Measurements from ENCODE around the gene COL1A1. TPM values are rescaled to one million over a fixed set of nuclear protein-coding genes. Genes with fewer than 3 reads are reported as not detected.
A peak's percentile ranks its signal among the peaks of the same experiment; 100 is the strongest.

Gene COL1A1
- total and polyA plus RNA-seq, 2 of the 13 experiments (the other 11 are each of a cell fraction or from before 2014, with no cell fraction given) = 0.05 TPM; not detected in 1

GRCh38 chr17:50151937-50152547 lies 49.4 kb downstream of the COL1A1 start (continued):
- TF ChIP-seq ZNF136 (CRISPR knock-in tag; IDR thresholded peaks at IDR 0.05; ENCODE audit: low read depth) = no peak
- no peak for TF ChIP-seq POLR2AphosphoS2 (IDR thresholded peaks at IDR 0.05; ENCODE audit: low read depth, low read length)
- TF ChIP-seq AGO2 (optimal IDR thresholded peaks at IDR 0.05; ENCODE audit: low read depth, low read length) = no peak
- no peak for TF ChIP-seq HOXA7 (CRISPR knock-in tag; IDR thresholded peaks at IDR 0.05)
- peak; percentile 17 for TF ChIP-seq HNRNPK (IDR thresholded peaks at IDR 0.05; ENCODE audit: low read depth, low read length, poor library complexity, severe bottlenecking)
- peak; percentile 67 for TF ChIP-seq U2AF1 (optimal IDR thresholded peaks at IDR 0.05; ENCODE audit: low read depth, low read length)
- TF ChIP-seq CHCHD3 (CRISPR knock-in tag; IDR thresholded peaks at IDR 0.05) = no peak
- no peak for TF ChIP-seq JARID2 (CRISPR knock-in tag; IDR thresholded peaks at IDR 0.05; ENCODE audit: insufficient replicate concordance)
- no peak for TF ChIP-seq RBAK (CRISPR knock-in tag; IDR thresholded peaks at IDR 0.05)
- no peak; the same call in 1 of the 2 replicates for TF ChIP-seq DPF2 (CRISPR knock-in tag; IDR thresholded peaks at IDR 0.05; ENCODE audit: borderline replicate concordance, low read depth)
- no peak for TF ChIP-seq REST (IDR thresholded peaks at IDR 0.05; ENCODE audit: borderline replicate concordance in 1 of 2, low read depth in 1 of 2, low read length in 2 of 2)
- TF ChIP-seq CSRNP1 (CRISPR knock-in tag; IDR thresholded peaks at IDR 0.05) = no peak
- 0 out of 2 replicates have a peak, but pooled peaks have one; percentile 29 for TF ChIP-seq ZNF333 (CRISPR knock-in tag; IDR thresholded peaks at IDR 0.05; ENCODE audit: borderline replicate concordance)
- TF ChIP-seq ZSCAN22 (CRISPR knock-in tag; IDR thresholded peaks at IDR 0.05) = no peak
- no peak for TF ChIP-seq NFYC (CRISPR knock-in tag; IDR thresholded peaks at IDR 0.05)
- no peak for TF ChIP-seq ZNF3 (CRISPR knock-in tag; IDR thresholded peaks at IDR 0.05)
- no peak for TF ChIP-seq ETV6 (CRISPR knock-in tag; conservative IDR thresholded peaks at IDR 0.05)
- peak; percentile 71 for TF ChIP-seq SALL1 (CRISPR knock-in tag; IDR thresholded peaks at IDR 0.05)
- no peak for TF ChIP-seq SCMH1 (CRISPR knock-in tag; IDR thresholded peaks at IDR 0.05; ENCODE audit: borderline replicate concordance)
- TF ChIP-seq SIN3B (IDR thresholded peaks at IDR 0.05; ENCODE audit: low read length) = no peak
- TF ChIP-seq ZNF777 (CRISPR knock-in tag; IDR thresholded peaks at IDR 0.05) = peak; percentile 65; the same call in 1 of the 2 replicates
- 0 out of 2 replicates have a peak, but pooled peaks have one; percentile 60 for TF ChIP-seq HIVEP1 (CRISPR knock-in tag; IDR thresholded peaks at IDR 0.05)
- peak; percentile 85; the same call in 1 of the 2 replicates for TF ChIP-seq ZNF331 (CRISPR knock-in tag; IDR thresholded peaks at IDR 0.05)
- peak; percentile 77 for TF ChIP-seq ZFY (CRISPR knock-in tag; IDR thresholded peaks at IDR 0.05)
